Activated gamma-delta T cell treated with anti-CD3 and anti-CD28 coated beads, Interleukin-2, amount 50 U/mL, for 16 hours (primary cell): ENCODE measurements around the gene GPRC5B.

Experiments
- DNase-seq: peaks from one replicate; pipeline ENCODE4 v3.0.0-alpha.2; 2020; ENCODE audit warnings: low read depth

The GPRC5B gene

GRCh38 chr16:19884611-19885450 is at the start of gene GPRC5B:
Gene GPRC5B (minus strand): TSS chr16:19884848. CDS start chr16:19872845, 12,003 bp downstream.
- no peak for DNase-seq

- DNase-seq: no peak
These were observed 49.1 kb upstream of the GPRC5B start for GRCh38 chr16:19933740-19934139.

- no peak for DNase-seq
These were observed 44.4 kb upstream of the GPRC5B start for GRCh38 chr16:19929062-19929511.

GRCh38 chr16:19928432-19928831 is 43.8 kb upstream of the GPRC5B start:
- no peak for DNase-seq

GRCh38 chr16:19926449-19927390 is 42.1 kb upstream of the GPRC5B start:
- no peak for DNase-seq

GRCh38 chr16:19923396-19923795 is 38.7 kb upstream of the GPRC5B start:
- no peak for DNase-seq

GRCh38 chr16:19919142-19919541 is 34.5 kb upstream of the GPRC5B start:
- DNase-seq: no peak

- no peak for DNase-seq
These were observed 31.4 kb upstream of the GPRC5B start for GRCh38 chr16:19916064-19916463.

- no peak for DNase-seq
These were observed 30.2 kb upstream of the GPRC5B start for GRCh38 chr16:19914877-19915276.

GRCh38 chr16:19913340-19913645 is 28.6 kb upstream of the GPRC5B start:
- no peak for DNase-seq

- DNase-seq: no peak
These were observed 28.0 kb upstream of the GPRC5B start for GRCh38 chr16:19912455-19913339.

GRCh38 chr16:19911747-19912454 is 27.3 kb upstream of the GPRC5B start:
- DNase-seq: no peak

GRCh38 chr16:19911204-19911603 is 26.6 kb upstream of the GPRC5B start:
- DNase-seq: no peak

GRCh38 chr16:19909750-19910322 is 25.2 kb upstream of the GPRC5B start:
- DNase-seq: no peak

GRCh38 chr16:19908921-19909320 is 24.3 kb upstream of the GPRC5B start:
- no peak for DNase-seq

- peak; percentile 41 for DNase-seq
These were observed 22.7 kb upstream of the GPRC5B start for GRCh38 chr16:19907161-19907992.

- no peak for DNase-seq
These were observed 16.5 kb upstream of the GPRC5B start for GRCh38 chr16:19901164-19901563.

GRCh38 chr16:19899605-19899955 is 14.9 kb upstream of the GPRC5B start:
- no peak for DNase-seq

GRCh38 chr16:19898924-19899604 is 14.4 kb upstream of the GPRC5B start:
- no peak for DNase-seq

- DNase-seq: no peak
These were observed 13.5 kb upstream of the GPRC5B start for GRCh38 chr16:19898166-19898565.
